Ishikawa (cell line): ENCODE measurements around the gene MRPL10.

Source experiments
- CEBPB ChIP-seq: IDR thresholded peaks from 2 replicates; pipeline ENCODE4 v1.6.1; 2012
- CREB1 ChIP-seq: IDR thresholded peaks from 2 replicates; pipeline ENCODE4 v1.6.1; 2012; ENCODE audit warnings: low read depth
- EGR1 ChIP-seq: IDR thresholded peaks from 2 replicates; pipeline ENCODE4 v1.6.1; 2012
- EP300 ChIP-seq: IDR thresholded peaks from 2 replicates; pipeline ENCODE4 v1.6.1; 2012; ENCODE audit warnings: borderline replicate concordance
- FOXM1 ChIP-seq: IDR thresholded peaks from 2 replicates; pipeline ENCODE4 v1.6.1; 2012; ENCODE audit warnings: low read depth, borderline replicate concordance
- NFIC ChIP-seq: IDR thresholded peaks from 2 replicates; pipeline ENCODE4 v1.6.1; 2012
- RAD21 ChIP-seq: IDR thresholded peaks from 2 replicates; pipeline ENCODE4 v1.6.1; 2012; ENCODE audit warnings: low read depth
- TAF1 ChIP-seq: IDR thresholded peaks from 2 replicates; pipeline ENCODE4 v1.6.1; 2012; ENCODE audit warnings: low read depth, mild to moderate bottlenecking
- TCF12 ChIP-seq: IDR thresholded peaks from 2 replicates; pipeline ENCODE4 v1.6.1; 2012; ENCODE audit warnings: low read depth
- TEAD4 ChIP-seq: IDR thresholded peaks from 2 replicates; pipeline ENCODE4 v1.6.1; 2012
- USF1 ChIP-seq: IDR thresholded peaks from 2 replicates; pipeline ENCODE4 v1.6.1; 2012
- YY1 ChIP-seq: IDR thresholded peaks from 2 replicates; pipeline ENCODE4 v1.6.1; 2012; ENCODE audit warnings: low read depth
- ZBTB7A ChIP-seq: IDR thresholded peaks from 2 replicates; pipeline ENCODE4 v1.6.1; 2012; ENCODE audit warnings: low read depth
- TF ChIP-seq, protein P1 (sequence below): IDR thresholded peaks from 2 replicates; pipeline ENCODE4 v1.6.1; 2012; ENCODE audit warnings: low read depth, mild to moderate bottlenecking
- TF ChIP-seq, protein P2 (sequence below): IDR thresholded peaks from 2 replicates; pipeline ENCODE4 v1.6.1; 2012

MRPL10 gene

GRCh38 chr17:47813512-47814031 is 17.8 kb downstream of the MRPL10 start:
- TF ChIP-seq, protein P1, sequence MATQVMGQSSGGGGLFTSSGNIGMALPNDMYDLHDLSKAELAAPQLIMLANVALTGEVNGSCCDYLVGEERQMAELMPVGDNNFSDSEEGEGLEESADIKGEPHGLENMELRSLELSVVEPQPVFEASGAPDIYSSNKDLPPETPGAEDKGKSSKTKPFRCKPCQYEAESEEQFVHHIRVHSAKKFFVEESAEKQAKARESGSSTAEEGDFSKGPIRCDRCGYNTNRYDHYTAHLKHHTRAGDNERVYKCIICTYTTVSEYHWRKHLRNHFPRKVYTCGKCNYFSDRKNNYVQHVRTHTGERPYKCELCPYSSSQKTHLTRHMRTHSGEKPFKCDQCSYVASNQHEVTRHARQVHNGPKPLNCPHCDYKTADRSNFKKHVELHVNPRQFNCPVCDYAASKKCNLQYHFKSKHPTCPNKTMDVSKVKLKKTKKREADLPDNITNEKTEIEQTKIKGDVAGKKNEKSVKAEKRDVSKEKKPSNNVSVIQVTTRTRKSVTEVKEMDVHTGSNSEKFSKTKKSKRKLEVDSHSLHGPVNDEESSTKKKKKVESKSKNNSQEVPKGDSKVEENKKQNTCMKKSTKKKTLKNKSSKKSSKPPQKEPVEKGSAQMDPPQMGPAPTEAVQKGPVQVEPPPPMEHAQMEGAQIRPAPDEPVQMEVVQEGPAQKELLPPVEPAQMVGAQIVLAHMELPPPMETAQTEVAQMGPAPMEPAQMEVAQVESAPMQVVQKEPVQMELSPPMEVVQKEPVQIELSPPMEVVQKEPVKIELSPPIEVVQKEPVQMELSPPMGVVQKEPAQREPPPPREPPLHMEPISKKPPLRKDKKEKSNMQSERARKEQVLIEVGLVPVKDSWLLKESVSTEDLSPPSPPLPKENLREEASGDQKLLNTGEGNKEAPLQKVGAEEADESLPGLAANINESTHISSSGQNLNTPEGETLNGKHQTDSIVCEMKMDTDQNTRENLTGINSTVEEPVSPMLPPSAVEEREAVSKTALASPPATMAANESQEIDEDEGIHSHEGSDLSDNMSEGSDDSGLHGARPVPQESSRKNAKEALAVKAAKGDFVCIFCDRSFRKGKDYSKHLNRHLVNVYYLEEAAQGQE, result no peak
- TF ChIP-seq CREB1, result no peak

GRCh38 chr17:47813077-47813476 is 18.3 kb downstream of the MRPL10 start:
- TF ChIP-seq TCF12 (no peak), ZBTB7A (no peak), EGR1 (no peak), TEAD4 (no peak), CREB1 (no peak)

GRCh38 chr17:47812146-47812920 is 19.0 kb downstream of the MRPL10 start:
- TF ChIP-seq, protein P1, result no peak
- TF ChIP-seq TAF1 (no peak), TCF12 (no peak), YY1 (no peak), EGR1 (no peak), RAD21 (no peak), FOXM1 (no peak)
- TF ChIP-seq, protein P2, sequence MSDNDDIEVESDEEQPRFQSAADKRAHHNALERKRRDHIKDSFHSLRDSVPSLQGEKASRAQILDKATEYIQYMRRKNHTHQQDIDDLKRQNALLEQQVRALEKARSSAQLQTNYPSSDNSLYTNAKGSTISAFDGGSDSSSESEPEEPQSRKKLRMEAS, result no peak

DNA sequence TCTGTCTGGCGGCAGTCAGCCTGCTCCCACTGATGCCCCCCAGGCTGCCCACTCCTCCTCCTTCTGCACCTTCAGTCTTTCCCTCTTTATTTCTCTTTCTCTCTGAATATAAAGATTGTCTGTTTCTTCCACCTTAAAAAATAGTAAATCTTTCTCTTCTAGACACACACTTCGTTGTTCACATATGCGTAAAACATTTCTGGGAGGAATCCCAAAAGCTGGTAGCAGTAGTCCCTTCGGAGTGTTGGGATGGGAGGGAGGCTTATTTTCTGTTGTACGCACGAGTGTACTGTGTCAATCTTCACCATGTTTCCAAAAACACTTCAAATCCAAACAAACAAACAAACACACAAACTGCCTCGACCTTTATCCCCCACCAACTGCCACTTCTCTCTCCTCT is 19.6 kb downstream of the MRPL10 start:
- TF ChIP-seq, protein P2, result no peak
- TF ChIP-seq, protein P1, result no peak
- TF ChIP-seq TCF12 (no peak), ZBTB7A (no peak), TAF1 (no peak), USF1 (no peak), TEAD4 (no peak), EP300 (no peak), CREB1 (no peak), RAD21 (no peak), YY1 (no peak), NFIC (no peak), CEBPB (no peak), EGR1 (no peak), FOXM1 (no peak)

- TF ChIP-seq EGR1 (no peak), TEAD4 (no peak), TAF1 (no peak), RAD21 (no peak), EP300 (no peak), NFIC (no peak), ZBTB7A (no peak), YY1 (no peak)
- TF ChIP-seq, protein P1, result no peak
Measured at GRCh38 chr17:47810901-47811635, 20.3 kb downstream of the MRPL10 start.
